Subcutaneous abdominal adipose tissue (tissue), 5 donors: ENCODE measurements around the gene MRPS31.

Experiments
- H3K27ac ChIP-seq: one replicate; pipeline ENCODE4 v1.7.0; 2013; ENCODE audit warnings: low read depth, mild to moderate bottlenecking, inconsistent platforms, low read length, moderate library complexity
- H3K27me3 ChIP-seq, 5 donors: one replicate each; pipeline ENCODE4 v1.7.0; 2013; ENCODE audit warnings: low read length in 5 of 5, inconsistent platforms in 1 of 5; ENCODE audit not compliant: control insufficient read depth in 5 of 5, insufficient read depth in 4 of 5
- H3K36me3 ChIP-seq, 5 donors: one replicate each; pipeline ENCODE4 v1.7.0; 2013; ENCODE audit warnings: low read length in 5 of 5; ENCODE audit not compliant: control insufficient read depth in 5 of 5, insufficient read depth in 5 of 5
- H3K4me1 ChIP-seq, 5 donors: one replicate each; pipeline ENCODE4 v1.7.0; 2013; ENCODE audit warnings: low read length in 5 of 5, mild to moderate bottlenecking in 3 of 5, moderate library complexity in 1 of 5; ENCODE audit not compliant: control insufficient read depth in 5 of 5, insufficient read depth in 5 of 5
- H3K4me3 ChIP-seq, 5 donors: one replicate each; pipeline ENCODE4 v1.7.0; 2013; ENCODE audit warnings: low read length in 5 of 5, low read depth in 1 of 5
- H3K9ac ChIP-seq, 5 donors: one replicate each; pipeline ENCODE4 v1.7.0; 2013; ENCODE audit warnings: low read length in 5 of 5, mild to moderate bottlenecking in 4 of 5, moderate library complexity in 3 of 5
- H3K9me3 ChIP-seq, 5 donors: one replicate each; pipeline ENCODE4 v1.7.0; 2013; ENCODE audit warnings: low read length in 5 of 5; ENCODE audit not compliant: control insufficient read depth in 5 of 5
- donor health status: healthy.
- donor health status: healthy.
- donor health status: healthy.
- donor health status: healthy.
- donor health status: healthy.

The MRPS31 gene

GRCh38 chr13:40770934-40771618 lies at the start of gene MRPS31:
Gene MRPS31, minus strand, starts transcription at chr13:40771190. Its CDS starts 54 bp downstream, at chr13:40771136.
- Histone ChIP-seq H3K27ac (peak within 1 kb of the TSS; percentile 81), H3K36me3 (peaks cover 0 to 3% (median under 1%) of the 10 kb centered on the region in 5 donors), H3K4me3 (peak within 1 kb of the TSS; percentile 86 to 99 (median 91)), H3K9ac (peak within 1 kb of the TSS; percentile 88 to 93 (median 92)), H3K4me1 (peaks cover 3 to 18% (median 11%) of the 10 kb centered on the region in 5 donors), H3K27me3 (no peaks in the 10 kb centered on the region), H3K9me3 (no peaks in the 10 kb centered on the region)

GRCh38 chr13:40819797-40820315 lies 48.9 kb upstream of the MRPS31 start:
- H3K27ac ChIP-seq, result no peak overlapping the region
- H3K4me3 ChIP-seq, result no peak overlapping the region
- no peaks in the 10 kb centered on the region for H3K27me3 ChIP-seq
- H3K36me3 ChIP-seq, result peaks cover 0 to 8% (median 0%) of the 10 kb centered on the region in 5 donors
- no peak overlapping the region for H3K9ac ChIP-seq
- peaks cover 0 to 4% (median 0%) of the 10 kb centered on the region in 5 donors for H3K9me3 ChIP-seq
- peaks cover 0 to 10% (median 0%) of the 10 kb centered on the region in 5 donors for H3K4me1 ChIP-seq

- Histone ChIP-seq H3K9ac (no peak overlapping the region), H3K4me1 (peaks cover 0 to 10% (median 0%) of the 10 kb centered on the region in 5 donors), H3K27ac (no peak overlapping the region), H3K27me3 (no peaks in the 10 kb centered on the region), H3K4me3 (no peak overlapping the region), H3K9me3 (peaks cover 0 to 4% (median 0%) of the 10 kb centered on the region in 5 donors), H3K36me3 (peaks cover 0 to 8% (median 2%) of the 10 kb centered on the region in 5 donors)
Observed at GRCh38 chr13:40818926-40819325, 47.9 kb upstream of the MRPS31 start.

GRCh38 chr13:40814803-40815202 lies 43.8 kb upstream of the MRPS31 start:
- H3K9ac ChIP-seq, result no peak overlapping the region
- H3K4me3 ChIP-seq, result no peak overlapping the region
- H3K9me3 ChIP-seq, result peaks cover 0 to 4% (median 0%) of the 10 kb centered on the region in 5 donors
- H3K36me3 ChIP-seq, result peaks cover 3 to 26% (median 9%) of the 10 kb centered on the region in 5 donors
- no peaks in the 10 kb centered on the region for H3K27me3 ChIP-seq
- H3K27ac ChIP-seq, result no peak overlapping the region
- H3K4me1 ChIP-seq, result peaks cover 0 to 11% (median 0%) of the 10 kb centered on the region in 5 donors

GRCh38 chr13:40813667-40814454 lies 42.9 kb upstream of the MRPS31 start:
- Histone ChIP-seq H3K36me3 (peaks cover 9 to 35% (median 14%) of the 10 kb centered on the region in 5 donors), H3K27ac (no peak overlapping the region), H3K4me3 (no peak overlapping the region), H3K9ac (no peak overlapping the region), H3K9me3 (peaks cover 0 to 4% (median 0%) of the 10 kb centered on the region in 5 donors), H3K27me3 (no peaks in the 10 kb centered on the region), H3K4me1 (peaks cover 0 to 7% (median 0%) of the 10 kb centered on the region in 5 donors)

GRCh38 chr13:40812724-40813445 lies 41.9 kb upstream of the MRPS31 start:
- no peak overlapping the region for H3K4me3 ChIP-seq
- H3K27ac ChIP-seq, result no peak overlapping the region
- H3K9me3 ChIP-seq, result peaks cover 0 to 4% (median 0%) of the 10 kb centered on the region in 5 donors
- no peak overlapping the region for H3K9ac ChIP-seq
- H3K27me3 ChIP-seq, result no peaks in the 10 kb centered on the region
- H3K4me1 ChIP-seq, result peaks cover 0 to 7% (median 0%) of the 10 kb centered on the region in 5 donors
- H3K36me3 ChIP-seq, result peaks cover 9 to 39% (median 18%) of the 10 kb centered on the region in 5 donors

GRCh38 chr13:40812102-40812501 lies 41.1 kb upstream of the MRPS31 start:
- no peak overlapping the region for H3K27ac ChIP-seq
- H3K9me3 ChIP-seq, result peaks cover 0 to 4% (median 0%) of the 10 kb centered on the region in 5 donors

GRCh38 chr13:40809471-40809870 lies 38.5 kb upstream of the MRPS31 start:
- peaks cover 13 to 54% (median 23%) of the 10 kb centered on the region in 5 donors for H3K36me3 ChIP-seq

More at GRCh38 chr13:40812102-40812501, 41.1 kb upstream of the MRPS31 start:
- Histone ChIP-seq H3K9ac (no peak overlapping the region), H3K27me3 (no peaks in the 10 kb centered on the region), H3K4me1 (peaks cover 0 to 4% (median 0%) of the 10 kb centered on the region in 5 donors), H3K36me3 (peaks cover 9 to 39% (median 21%) of the 10 kb centered on the region in 5 donors), H3K4me3 (no peak overlapping the region)

GRCh38 chr13:40806241-40806640 lies 35.3 kb upstream of the MRPS31 start:
- no peak overlapping the region for H3K27ac ChIP-seq
- H3K4me3 ChIP-seq, result no peak overlapping the region
- peaks cover 13 to 57% (median 23%) of the 10 kb centered on the region in 5 donors for H3K36me3 ChIP-seq
- H3K9me3 ChIP-seq, result no peaks in the 10 kb centered on the region
- no peaks in the 10 kb centered on the region for H3K27me3 ChIP-seq
- no peak overlapping the region for H3K9ac ChIP-seq
- H3K4me1 ChIP-seq, result no peaks in the 10 kb centered on the region

More at GRCh38 chr13:40809471-40809870, 38.5 kb upstream of the MRPS31 start:
- Histone ChIP-seq H3K27ac (no peak overlapping the region), H3K4me3 (no peak overlapping the region), H3K9ac (no peak overlapping the region), H3K27me3 (no peaks in the 10 kb centered on the region), H3K9me3 (no peaks in the 10 kb centered on the region), H3K4me1 (peaks cover 0 to 4% (median 0%) of the 10 kb centered on the region in 5 donors)
